ENCODE results near the gene GFRA1.

DNA sequence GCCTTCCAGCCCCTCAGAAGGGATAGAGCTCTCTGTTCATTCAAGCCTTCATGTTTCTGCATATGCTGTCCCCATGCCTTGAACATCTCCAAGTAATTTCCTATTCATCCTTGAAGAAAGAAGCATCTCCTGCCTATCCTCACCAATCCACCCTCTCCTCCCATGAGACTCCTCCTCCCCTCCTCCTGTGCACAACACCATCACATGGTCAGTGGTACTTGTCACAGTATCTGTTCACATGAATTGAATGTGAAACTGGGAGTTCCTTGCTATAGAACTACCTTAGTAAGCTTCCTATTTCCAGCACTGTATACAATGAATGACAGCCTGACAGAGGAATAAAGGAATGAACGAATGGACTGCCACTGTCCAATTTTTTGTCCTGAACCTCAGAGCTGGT is 115.5 kb downstream of the GFRA1 start:
- TF ChIP-seq, protein P1, sequence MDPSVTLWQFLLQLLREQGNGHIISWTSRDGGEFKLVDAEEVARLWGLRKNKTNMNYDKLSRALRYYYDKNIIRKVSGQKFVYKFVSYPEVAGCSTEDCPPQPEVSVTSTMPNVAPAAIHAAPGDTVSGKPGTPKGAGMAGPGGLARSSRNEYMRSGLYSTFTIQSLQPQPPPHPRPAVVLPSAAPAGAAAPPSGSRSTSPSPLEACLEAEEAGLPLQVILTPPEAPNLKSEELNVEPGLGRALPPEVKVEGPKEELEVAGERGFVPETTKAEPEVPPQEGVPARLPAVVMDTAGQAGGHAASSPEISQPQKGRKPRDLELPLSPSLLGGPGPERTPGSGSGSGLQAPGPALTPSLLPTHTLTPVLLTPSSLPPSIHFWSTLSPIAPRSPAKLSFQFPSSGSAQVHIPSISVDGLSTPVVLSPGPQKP (IDR thresholded peaks at IDR 0.05; ENCODE audit: borderline replicate concordance, low read depth, low read length), result no peak
- TF ChIP-seq, protein P2, sequence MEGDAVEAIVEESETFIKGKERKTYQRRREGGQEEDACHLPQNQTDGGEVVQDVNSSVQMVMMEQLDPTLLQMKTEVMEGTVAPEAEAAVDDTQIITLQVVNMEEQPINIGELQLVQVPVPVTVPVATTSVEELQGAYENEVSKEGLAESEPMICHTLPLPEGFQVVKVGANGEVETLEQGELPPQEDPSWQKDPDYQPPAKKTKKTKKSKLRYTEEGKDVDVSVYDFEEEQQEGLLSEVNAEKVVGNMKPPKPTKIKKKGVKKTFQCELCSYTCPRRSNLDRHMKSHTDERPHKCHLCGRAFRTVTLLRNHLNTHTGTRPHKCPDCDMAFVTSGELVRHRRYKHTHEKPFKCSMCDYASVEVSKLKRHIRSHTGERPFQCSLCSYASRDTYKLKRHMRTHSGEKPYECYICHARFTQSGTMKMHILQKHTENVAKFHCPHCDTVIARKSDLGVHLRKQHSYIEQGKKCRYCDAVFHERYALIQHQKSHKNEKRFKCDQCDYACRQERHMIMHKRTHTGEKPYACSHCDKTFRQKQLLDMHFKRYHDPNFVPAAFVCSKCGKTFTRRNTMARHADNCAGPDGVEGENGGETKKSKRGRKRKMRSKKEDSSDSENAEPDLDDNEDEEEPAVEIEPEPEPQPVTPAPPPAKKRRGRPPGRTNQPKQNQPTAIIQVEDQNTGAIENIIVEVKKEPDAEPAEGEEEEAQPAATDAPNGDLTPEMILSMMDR (conservative IDR thresholded peaks at IDR 0.05; ENCODE audit: low read depth, low read length), result no peak
- TF ChIP-seq POLR2A (IDR thresholded peaks at IDR 0.05; ENCODE audit: low read depth, low read length) (no peak), SMC3 (IDR thresholded peaks at IDR 0.05; ENCODE audit: low read depth, low read length) (no peak), CEBPB (IDR thresholded peaks at IDR 0.05; ENCODE audit: low read depth, low read length) (no peak), MXI1 (IDR thresholded peaks at IDR 0.05; ENCODE audit: borderline replicate concordance, low read depth, low read length) (no peak), RCOR1 (IDR thresholded peaks at IDR 0.05; ENCODE audit: insufficient replicate concordance, low read length) (no peak), RAD21 (IDR thresholded peaks at IDR 0.05; ENCODE audit: low read length) (no peak), FOS (IDR thresholded peaks at IDR 0.05; ENCODE audit: low read depth, low read length) (no peak)
- TF ChIP-seq, protein P3, sequence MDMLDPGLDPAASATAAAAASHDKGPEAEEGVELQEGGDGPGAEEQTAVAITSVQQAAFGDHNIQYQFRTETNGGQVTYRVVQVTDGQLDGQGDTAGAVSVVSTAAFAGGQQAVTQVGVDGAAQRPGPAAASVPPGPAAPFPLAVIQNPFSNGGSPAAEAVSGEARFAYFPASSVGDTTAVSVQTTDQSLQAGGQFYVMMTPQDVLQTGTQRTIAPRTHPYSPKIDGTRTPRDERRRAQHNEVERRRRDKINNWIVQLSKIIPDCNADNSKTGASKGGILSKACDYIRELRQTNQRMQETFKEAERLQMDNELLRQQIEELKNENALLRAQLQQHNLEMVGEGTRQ (IDR thresholded peaks at IDR 0.05; ENCODE audit: low read depth, low read length), result no peak
